Suprapubic skin (tissue), 4 donors: Measurements from ENCODE around the gene C1QTNF6. TPM values are rescaled to one million over a fixed set of nuclear protein-coding genes. Genes with fewer than 3 reads are reported as not detected.

Experiments
- DNase-seq, 2 donors: peaks; one replicate each; pipeline ENCODE4 v3.0.0-alpha.2; 2019; ENCODE audit warnings: low spot score in 2 of 2
- H3K27ac ChIP-seq: fragments of 200-600 bp; sonication (generic); one replicate; pipeline ENCODE4 v1.5.1; 2019
- H3K27me3 ChIP-seq: fragments of 200-600 bp; sonication (generic); one replicate; pipeline ENCODE4 v1.5.1; 2019
- H3K36me3 ChIP-seq: fragments of 200-600 bp; sonication (generic); one replicate; pipeline ENCODE4 v1.5.1; 2019
- H3K4me1 ChIP-seq: fragments of 200-600 bp; sonication (generic); one replicate; pipeline ENCODE4 v1.5.1; 2019
- H3K4me3 ChIP-seq: fragments of 200-600 bp; sonication (generic); one replicate; pipeline ENCODE4 v1.5.1; 2019; ENCODE audit warnings: mild to moderate bottlenecking
- H3K9me3 ChIP-seq: fragments of 200-600 bp; sonication (generic); one replicate; pipeline ENCODE4 v1.5.1; 2019
- CTCF ChIP-seq, 2 donors: fragments of 200-600 bp in 1 of 2; fragments of 450-650 bp in 1 of 2; sonication (generic) in 1 of 2; IDR thresholded peaks; one replicate each; pipeline ENCODE4 v1.5.1; 2016 to 2019; ENCODE audit warnings: antibody characterized with exemption in 2 of 2, mild to moderate bottlenecking in 1 of 2, moderate library complexity in 1 of 2
- EP300 ChIP-seq: sonication (generic); formaldehyde crosslinking; IDR thresholded peaks from one replicate; pipeline ENCODE4 v1.6.1; 2017; ENCODE audit warnings: antibody characterized with exemption
- POLR2A ChIP-seq, 2 donors: fragments of 450-650 bp; IDR thresholded peaks; one replicate each; pipeline ENCODE4 v1.6.1; 2017; ENCODE audit warnings: antibody characterized with exemption in 2 of 2, mild to moderate bottlenecking in 2 of 2, moderate library complexity in 2 of 2
- POLR2AphosphoS5 ChIP-seq, 3 donors: sonication (generic); formaldehyde crosslinking; IDR thresholded peaks; one replicate each; pipeline ENCODE4 v1.6.1; 2017; ENCODE audit warnings: antibody characterized with exemption in 3 of 3
- WGBS: methylation state at CpG from one replicate; pipeline ENCODE4 v1.1.5; 2018; 5-methylcytosine and 5-hydroxymethylcytosine counted together
- total RNA-seq, 4 donors: library from RNA; depleted of rRNA; stranded (reverse); fragments of >200 nt; gene quantifications; one replicate each; pipeline ENCODE4 v1.1.0, GENCODE V29; 2016

C1QTNF6 gene
- total RNA-seq, 4 donors from 2014 or later = 1.2 to 8.4 (median 2.7) TPM

GRCh38 chr22:37156686-37157435, 31.2 kb downstream of the C1QTNF6 start:
- H3K9me3 ChIP-seq = no peaks in the 10 kb centered on the region
- WGBS = 80% methylated on average over 11 of the region's 13 CpGs
- H3K27me3 ChIP-seq = peaks cover 10% of the 10 kb centered on the region
- H3K36me3 ChIP-seq = no peaks in the 10 kb centered on the region
- H3K4me1 ChIP-seq = no peaks in the 10 kb centered on the region
- H3K4me3 ChIP-seq = no peak overlapping the region
- no peak overlapping the region for H3K27ac ChIP-seq
- no peak for DNase-seq
- TF ChIP-seq EP300 (no peak), POLR2AphosphoS5 (IDR thresholded peaks at IDR 0.05) (no peak), CTCF (IDR thresholded peaks at IDR 0.05) (no peak), POLR2A (IDR thresholded peaks at IDR 0.05) (no peak)

GRCh38 chr22:37155971-37156370, 32.1 kb downstream of the C1QTNF6 start:
- no peaks in the 10 kb centered on the region for H3K36me3 ChIP-seq
- WGBS = 91% methylated on average over 8 of the region's 8 CpGs
- H3K4me1 ChIP-seq = no peaks in the 10 kb centered on the region
- no peak for DNase-seq
- no peaks in the 10 kb centered on the region for H3K9me3 ChIP-seq
- H3K27me3 ChIP-seq = peaks cover 10% of the 10 kb centered on the region
- no peak overlapping the region for H3K4me3 ChIP-seq
- no peak overlapping the region for H3K27ac ChIP-seq
- no peak for TF ChIP-seq POLR2AphosphoS5 (IDR thresholded peaks at IDR 0.05)
- no peak for TF ChIP-seq POLR2A (IDR thresholded peaks at IDR 0.05)
- no peak for TF ChIP-seq EP300
- no peak for TF ChIP-seq CTCF (IDR thresholded peaks at IDR 0.05)

GRCh38 chr22:37154925-37155712, 32.9 kb downstream of the C1QTNF6 start:
- Histone ChIP-seq H3K4me1 (no peaks in the 10 kb centered on the region), H3K36me3 (no peaks in the 10 kb centered on the region), H3K9me3 (no peaks in the 10 kb centered on the region), H3K27me3 (peaks cover 9% of the 10 kb centered on the region), H3K4me3 (no peak overlapping the region), H3K27ac (no peak overlapping the region)
- TF ChIP-seq POLR2A (IDR thresholded peaks at IDR 0.05) (no peak), CTCF (IDR thresholded peaks at IDR 0.05) (no peak), EP300 (no peak), POLR2AphosphoS5 (IDR thresholded peaks at IDR 0.05) (no peak)
- no peak for DNase-seq
- WGBS = 77% methylated on average over 7 of the region's 7 CpGs

- Histone ChIP-seq H3K36me3 (no peaks in the 10 kb centered on the region), H3K4me1 (no peaks in the 10 kb centered on the region), H3K4me3 (no peak overlapping the region), H3K27me3 (peaks cover 4% of the 10 kb centered on the region), H3K9me3 (no peaks in the 10 kb centered on the region), H3K27ac (no peak overlapping the region)
- WGBS = 97% methylated on average over 6 of the region's 6 CpGs
- TF ChIP-seq CTCF (IDR thresholded peaks at IDR 0.05) = no peak
- no peak for TF ChIP-seq POLR2A (IDR thresholded peaks at IDR 0.05)
- TF ChIP-seq EP300 = no peak
- TF ChIP-seq POLR2AphosphoS5 (IDR thresholded peaks at IDR 0.05) = no peak
- DNase-seq = no peak
These were observed 34.1 kb downstream of the C1QTNF6 start for GRCh38 chr22:37153901-37154300.

- Histone ChIP-seq H3K27me3 (no peaks in the 10 kb centered on the region), H3K9me3 (no peaks in the 10 kb centered on the region), H3K36me3 (no peaks in the 10 kb centered on the region), H3K27ac (no peak overlapping the region), H3K4me1 (peaks cover 7% of the 10 kb centered on the region), H3K4me3 (no peak overlapping the region)
- no peak for DNase-seq
- TF ChIP-seq POLR2A (IDR thresholded peaks at IDR 0.05) = no peak
- no peak for TF ChIP-seq EP300
- no peak for TF ChIP-seq POLR2AphosphoS5 (IDR thresholded peaks at IDR 0.05)
- TF ChIP-seq CTCF (IDR thresholded peaks at IDR 0.05) = no peak
These were observed 36.6 kb downstream of the C1QTNF6 start for GRCh38 chr22:37151401-37151800.
